Activated CD8-positive, alpha-beta memory T cell treated with anti-CD3 and anti-CD28 coated beads, Interleukin-2, amount 50 U/mL, for 1 hour (primary cell): ENCODE results near the gene FAM219A.

Experiments used
- DNase-seq: peaks from one replicate; pipeline ENCODE4 v3.0.0-alpha.2; 2020; ENCODE audit errors: extremely low read depth

Gene FAM219A, protein sequence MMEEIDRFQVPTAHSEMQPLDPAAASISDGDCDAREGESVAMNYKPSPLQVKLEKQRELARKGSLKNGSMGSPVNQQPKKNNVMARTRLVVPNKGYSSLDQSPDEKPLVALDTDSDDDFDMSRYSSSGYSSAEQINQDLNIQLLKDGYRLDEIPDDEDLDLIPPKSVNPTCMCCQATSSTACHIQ

DNA sequence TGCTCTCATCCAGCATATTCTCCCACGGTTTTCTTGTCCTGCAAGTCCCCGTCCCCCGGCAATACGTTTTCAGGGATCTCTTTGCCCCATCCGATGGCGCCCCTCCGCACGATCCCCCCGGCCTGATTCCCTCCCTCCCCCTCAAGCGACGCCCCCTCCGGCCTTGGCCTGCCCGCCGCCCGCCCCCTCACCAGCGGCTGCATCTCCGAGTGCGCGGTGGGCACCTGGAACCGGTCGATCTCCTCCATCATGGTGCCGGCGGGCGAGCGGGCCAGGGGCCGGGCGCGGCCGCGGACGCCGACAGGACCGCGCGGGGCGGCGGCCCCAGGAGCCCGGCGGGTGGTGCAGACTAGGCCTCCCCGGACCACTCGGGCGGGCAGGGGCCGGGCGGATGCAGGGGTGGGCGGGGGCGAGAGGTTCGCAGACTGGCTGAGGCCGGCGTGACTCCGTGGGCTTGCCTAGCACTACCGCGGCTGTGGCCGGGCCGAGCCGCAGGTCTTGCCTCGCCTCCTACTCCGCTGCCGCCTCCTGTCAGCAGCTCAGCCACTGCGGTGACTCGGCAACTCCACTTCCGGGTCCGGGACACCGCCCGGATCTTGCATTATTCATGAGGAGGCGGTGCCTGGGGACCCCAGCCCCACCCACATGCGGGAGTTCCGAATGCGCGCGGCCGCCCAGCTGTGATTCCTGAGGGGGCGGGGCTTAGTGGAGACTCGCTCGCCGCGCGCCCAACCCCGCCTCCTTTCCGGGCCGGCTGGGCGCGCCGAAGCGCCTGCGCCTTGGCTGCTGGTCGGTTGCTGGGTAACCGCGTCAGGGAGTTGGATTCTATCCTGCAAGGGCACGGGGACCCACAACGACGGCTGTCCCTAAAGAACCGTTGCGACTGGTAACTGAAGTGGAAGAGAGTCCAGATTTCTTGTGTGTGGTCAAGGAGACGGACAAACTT is at the start of gene FAM219A, which contains the start of gene DNAI1:
FAM219A (minus strand) TSS at position 558 of the 946 bp plus-strand sequence; CDS start at position 251, 307 bp downstream.
DNAI1 (plus strand) TSS at position 793 of the 946 bp plus-strand sequence. CDS start 201 bp downstream, outside the sequence.
- DNase-seq = peak; percentile 98

DNA sequence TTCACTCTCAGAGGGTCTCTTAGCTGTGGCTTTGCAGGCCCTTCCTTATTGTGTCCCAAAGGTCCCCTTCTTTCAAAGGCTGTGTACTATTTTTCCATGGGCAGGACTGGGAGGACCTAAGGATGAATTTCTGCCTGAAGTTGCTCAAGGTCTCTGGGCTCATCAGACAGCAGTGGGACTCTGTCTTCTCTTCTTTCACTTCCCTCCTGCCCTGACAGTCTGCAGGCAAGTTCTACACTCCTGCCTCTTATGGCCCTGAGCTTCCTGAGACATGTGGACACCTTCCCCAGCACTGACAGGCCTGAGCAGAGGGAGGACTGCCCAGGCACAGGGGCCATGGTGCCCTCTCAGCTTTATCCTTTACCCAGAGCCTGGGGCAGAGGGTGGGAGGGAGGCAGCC is 49.6 kb upstream of the FAM219A start:
- no peak for DNase-seq

DNA sequence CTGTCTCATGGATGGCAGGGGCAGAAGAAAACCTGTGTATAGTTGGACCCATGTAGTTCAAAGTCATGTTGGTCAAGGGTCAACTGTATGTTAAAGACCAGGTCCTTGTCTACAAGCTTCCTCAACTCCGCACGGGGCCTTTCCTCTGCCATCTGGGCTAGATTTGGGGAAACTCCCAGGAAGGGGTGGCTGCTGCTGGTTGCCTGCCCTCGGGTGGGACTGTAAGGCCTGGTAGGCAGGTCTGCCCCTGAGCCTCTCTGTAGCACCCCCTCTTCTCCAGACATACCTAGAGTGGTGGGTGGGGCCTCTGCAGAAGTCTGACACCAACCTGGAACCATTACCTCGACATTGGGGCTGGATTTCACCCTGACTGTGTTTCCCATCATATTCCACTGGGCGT is 49.2 kb upstream of the FAM219A start:
- DNase-seq = no peak

DNA sequence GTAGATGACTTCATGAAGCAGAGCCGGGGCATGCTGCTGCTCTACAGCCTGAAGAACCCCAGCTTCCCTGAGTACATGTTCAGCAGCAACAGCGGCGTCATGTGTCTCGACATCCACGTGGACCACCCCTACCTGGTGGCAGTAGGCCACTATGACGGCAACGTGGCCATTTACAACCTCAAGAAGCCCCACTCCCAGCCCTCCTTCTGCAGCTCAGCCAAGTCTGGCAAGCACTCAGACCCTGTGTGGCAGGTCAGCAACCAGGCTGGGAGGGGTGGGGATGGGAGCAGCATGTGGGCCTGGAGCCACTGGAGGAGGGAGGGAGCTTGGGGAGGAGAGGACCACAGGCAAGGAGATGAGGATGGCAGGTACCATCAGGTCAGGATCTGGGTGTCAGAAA is 48.3 kb upstream of the FAM219A start:
- no peak for DNase-seq

DNA sequence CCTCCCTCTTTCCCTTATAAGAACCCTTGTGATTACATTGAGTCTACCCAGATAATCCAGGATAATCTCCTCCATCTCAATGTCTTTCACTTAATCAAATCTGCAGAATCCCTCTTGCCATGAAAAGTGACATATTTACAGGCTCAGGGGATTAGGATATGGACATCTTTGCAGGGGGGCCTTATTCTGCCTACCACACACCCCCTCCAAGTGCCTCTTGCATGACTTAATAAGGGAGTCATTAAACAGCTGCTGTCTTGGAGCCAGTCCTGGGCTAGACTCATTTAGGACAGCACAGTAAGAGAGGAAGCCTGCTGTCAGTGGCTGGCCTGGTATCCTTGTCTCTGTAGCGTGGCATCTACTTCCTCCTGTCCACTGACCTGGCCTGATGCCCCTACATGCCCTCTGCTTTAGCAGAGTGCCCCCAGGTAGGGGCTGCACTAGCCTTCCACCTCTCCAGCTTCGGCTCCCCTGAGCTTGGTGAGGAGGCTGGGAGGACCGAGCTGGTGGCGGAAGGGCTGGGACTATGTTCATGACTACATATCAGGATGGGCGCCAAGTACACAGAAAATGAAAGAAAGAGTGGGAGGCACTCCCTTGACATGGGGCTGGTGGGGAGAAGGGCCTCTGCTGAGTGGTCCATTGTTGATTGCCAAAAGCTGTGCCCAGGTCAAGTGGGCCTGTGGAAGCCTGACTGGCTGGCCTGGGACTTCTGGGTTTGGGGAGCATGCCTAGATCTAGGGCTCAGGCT is 47.2 kb upstream of the FAM219A start:
- no peak for DNase-seq

DNA sequence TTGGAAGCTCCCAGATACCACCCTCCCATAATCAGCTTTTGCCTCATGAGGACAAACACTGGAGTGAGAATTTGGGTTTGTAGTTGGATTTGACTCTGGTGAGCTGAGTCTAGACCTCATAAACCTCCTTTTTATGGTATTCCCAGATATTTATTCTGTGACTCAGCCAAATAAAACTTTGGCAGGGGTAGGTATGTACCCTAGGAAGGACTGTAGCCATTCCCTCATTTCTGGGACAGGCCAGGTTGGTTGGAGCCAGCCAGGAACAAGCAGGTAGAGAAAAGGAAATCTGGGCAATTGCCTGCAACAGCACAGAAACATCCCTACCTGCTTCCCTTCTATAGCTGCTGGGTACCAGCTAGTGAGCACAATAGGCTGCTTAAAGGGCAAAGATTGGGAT is 45.0 kb upstream of the FAM219A start:
- no peak for DNase-seq

DNA sequence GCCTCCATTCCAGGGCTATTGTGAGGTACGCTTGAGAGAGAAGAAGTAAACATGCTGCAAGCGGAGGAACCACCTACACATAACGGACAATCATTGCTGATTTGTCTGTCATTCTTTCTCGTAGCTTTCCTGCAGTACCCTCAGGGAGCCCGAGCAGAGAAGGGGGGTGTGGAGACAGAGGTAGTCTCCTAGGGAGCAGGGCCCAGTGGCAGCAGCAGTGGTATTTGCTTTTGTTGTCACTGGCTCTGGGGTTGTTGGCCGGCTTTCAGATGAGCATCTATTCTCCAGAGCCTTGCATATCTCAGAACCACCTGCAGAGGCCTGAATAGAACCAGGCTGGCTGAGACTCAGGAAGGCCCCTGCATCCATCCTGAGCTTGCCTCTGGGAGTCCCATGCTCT is 44.5 kb upstream of the FAM219A start:
- DNase-seq = no peak

DNA sequence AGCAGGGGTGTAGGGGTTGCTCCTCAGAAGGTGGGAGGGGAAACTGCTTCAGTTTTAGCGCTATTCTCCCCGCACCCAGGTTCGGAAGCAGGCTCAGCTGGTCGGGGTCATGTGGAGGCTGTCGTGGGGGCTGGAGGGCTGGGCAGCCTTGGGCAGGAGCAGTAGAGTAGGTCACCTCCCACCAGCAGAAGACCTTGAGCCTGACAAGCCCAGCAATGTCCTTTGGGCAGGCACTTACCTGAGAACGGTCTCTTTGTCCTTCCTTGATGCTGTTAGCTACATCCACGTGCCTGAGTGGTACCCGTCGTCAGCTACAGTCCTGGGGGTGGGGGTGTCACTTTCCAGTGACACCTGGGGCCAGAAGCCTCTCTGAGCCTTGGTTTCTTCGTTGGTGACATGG is 44.1 kb upstream of the FAM219A start:
- no peak for DNase-seq

DNA sequence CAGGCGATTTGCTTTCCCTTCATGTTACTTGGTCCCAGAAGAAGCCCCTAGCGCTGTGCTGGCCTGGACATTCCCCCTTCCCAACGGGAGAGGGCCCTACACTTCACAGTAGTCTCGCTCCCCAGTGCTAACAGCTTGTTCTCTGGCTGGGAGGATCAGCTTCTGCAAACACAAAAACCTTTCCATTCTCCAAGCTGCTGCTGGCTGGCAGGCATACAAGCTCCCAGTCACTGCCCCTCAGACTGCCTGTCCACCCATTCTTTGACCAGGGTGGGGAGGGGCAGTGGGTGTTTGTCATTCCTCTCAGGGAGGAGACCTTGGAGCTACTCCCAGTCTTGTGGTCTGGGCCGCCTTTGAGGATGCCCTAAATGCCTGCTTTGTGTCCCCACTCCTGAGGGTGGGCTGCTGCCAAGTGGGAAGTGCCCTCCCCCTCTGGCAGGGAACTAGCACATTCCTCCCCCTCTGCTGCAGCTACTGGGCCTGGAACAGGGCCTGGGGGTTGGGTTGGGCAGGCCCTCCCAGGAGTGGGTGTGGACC is 43.6 kb upstream of the FAM219A start:
- no peak for DNase-seq

DNA sequence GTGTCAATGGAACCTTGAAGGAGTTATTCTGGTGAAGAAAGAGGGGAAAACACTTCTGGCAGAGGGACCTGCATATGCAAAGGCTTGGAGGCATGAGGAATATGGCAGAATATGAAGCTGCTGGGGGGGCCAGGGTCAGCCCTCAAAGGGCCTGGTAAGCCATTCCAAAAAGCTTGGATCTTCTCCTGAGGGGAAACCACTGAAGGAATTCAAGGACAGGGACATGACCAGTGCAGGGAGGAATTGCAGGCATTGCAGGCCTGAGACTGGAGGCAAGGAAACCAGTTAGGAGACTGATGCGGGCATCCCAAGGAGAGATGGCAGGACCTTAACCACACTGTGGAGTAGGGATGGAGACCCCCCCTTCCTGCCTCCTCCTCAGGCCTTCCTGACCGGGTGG is 43.0 kb upstream of the FAM219A start:
- no peak for DNase-seq

DNA sequence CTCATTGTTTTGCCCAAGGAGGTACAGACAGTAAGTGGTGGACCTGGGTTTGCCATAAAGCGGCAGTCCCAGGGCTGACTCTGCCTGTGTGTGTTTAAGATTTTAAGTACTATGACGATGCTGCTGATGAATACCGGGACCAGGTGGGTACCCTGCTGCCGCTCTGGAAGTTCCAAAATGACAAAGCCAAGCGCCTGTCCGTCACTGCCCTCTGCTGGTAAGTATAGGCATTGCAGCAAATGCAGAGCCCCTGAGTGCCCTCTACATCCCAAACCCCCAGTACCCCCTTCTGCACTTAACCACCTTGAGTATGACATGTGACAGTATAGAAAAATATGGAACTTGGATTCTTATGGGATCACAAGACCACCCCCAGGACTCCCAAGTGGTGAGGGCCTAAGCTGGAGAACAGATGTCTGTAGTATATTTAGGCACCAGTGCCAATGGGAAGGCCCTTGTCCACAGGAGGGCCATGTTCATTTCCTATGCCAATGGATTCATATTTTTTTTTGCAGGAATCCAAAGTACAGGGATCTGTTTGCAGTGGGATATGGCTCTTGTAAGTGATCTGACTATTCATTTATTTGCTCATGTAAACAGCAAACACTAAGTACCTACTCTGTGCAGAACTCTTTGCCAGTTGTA is 42.4 kb upstream of the FAM219A start:
- DNase-seq = peak; percentile 9

DNA sequence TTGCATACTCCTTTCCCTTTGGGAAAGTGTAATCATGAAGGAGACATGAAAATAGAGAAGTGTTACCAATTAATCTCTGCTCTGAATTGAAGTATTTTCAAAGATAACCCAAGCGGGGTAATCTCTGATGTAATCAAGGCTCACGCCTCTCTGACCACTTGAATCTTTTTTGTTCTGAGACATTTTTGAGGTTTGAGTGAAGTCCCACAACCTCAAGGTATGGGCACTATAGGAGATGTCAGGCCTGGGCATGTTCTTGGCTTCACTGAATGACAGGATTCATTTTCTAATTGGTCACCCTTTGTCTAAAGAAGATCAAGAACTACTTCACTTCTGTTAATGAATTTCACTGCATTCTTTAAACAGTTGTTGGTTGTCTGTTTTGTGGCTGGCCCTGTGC is 40.7 kb upstream of the FAM219A start:
- no peak for DNase-seq

DNA sequence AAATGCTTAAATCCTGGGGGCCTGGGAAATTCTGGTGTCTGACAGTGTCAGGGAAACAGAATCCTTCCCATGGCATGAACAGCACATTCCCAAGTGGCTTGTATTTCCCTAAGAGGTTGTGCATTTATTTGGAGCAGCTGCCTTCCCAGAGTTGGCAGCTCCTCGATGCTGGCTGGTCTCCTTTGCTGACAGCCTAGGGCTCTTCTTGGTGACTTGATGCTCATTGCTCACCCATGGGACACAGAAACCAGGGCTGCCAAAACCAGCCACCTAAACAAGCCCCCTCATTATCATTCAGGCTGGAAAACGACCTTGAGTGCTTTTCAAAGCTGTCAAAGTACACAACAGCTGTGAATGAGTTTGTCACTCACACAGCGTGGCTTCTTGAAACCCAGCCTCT is 40.2 kb upstream of the FAM219A start:
- DNase-seq = no peak

DNA sequence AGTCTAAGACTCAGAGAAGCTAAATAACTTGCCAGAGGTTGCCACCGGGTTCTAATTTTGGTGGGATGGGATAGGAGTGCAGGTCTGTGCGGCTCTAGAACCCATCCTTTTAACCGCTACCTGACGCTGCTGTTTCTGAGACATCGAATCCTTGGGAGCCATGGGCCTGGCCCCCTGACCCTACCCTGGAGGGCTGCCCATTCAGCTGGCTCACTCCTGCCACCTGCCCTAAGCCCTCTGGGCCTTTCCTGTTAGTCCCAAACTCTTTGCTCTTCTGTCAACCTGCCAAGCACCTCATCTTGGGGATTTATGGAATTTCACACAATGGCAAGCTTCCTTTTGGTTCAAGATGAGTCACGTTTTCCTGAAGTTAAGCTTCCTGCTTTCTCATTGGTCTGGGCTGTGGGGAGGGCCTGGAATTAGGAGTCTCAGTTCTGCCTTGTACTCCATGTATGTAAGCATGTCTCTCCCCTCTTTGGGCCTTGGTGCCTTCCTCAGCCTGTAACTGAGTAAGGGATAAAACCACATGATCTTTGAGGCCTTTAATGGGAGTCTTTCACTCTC is 37.9 kb upstream of the FAM219A start:
- no peak for DNase-seq

DNA sequence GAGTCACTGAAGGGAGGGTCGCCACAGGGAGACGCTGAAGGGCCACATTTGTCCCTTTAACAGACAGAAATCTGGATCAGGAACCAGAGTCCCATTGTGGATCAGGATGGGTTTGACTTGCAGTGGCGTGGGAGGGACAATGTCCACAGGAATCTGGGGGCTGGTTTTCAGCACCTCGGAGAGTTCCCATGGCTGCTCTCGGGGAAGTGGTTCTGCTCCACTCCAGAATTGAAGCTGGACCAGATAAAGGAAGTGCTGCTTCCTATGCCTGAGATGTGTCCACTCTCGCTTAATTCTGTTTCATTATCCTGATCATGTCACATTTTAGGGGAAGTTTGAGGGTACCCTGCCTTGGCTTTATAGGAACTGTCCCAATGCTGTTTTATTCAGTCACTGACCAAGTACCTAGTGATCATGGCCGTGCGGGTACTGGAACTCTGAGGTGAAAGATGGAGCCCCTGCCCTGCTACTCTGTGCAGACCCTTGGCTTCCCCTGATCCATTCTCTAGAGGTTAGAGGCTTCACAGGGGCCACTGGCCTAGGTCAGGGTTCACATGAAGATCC is 35.7 kb upstream of the FAM219A start:
- DNase-seq = no peak

DNA sequence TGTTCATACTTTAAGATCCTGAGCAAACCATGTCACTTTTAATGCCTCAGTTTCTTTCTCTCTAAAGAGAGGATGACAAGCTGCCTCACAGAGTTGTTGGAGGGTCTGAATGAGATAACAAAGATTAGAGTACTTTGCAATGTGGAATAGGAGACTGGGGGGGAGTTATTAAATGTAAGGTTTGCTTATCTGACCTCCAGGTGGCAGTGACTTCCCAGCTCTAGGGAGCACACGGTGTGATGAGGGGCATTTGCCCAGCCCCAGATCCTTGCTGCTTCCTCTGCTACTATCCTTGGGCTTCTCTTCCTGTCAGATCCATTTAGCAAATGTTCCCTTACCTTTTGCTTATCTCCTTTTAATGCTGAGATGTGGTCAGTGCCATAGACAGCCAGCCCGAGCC is 33.7 kb upstream of the FAM219A start:
- no peak for DNase-seq

DNA sequence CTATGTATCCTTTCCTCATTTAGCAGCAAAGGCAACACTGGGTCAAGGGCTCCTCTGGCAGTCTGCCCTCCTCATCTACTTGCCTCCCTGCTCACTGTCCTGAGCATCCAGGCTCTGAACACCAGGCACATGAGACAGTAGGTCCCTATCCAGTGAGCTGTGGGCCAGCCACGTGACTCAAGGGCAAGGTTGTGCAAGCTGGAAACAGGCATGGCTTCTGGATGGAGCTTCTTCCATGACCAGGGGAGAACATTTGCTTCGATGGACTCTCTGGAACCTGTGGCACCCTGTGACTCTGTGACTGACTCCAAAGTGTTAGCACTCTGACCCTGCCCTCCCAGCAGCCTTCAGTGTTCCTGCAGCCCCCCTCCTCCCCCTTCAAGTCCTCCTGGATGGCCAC is 33.2 kb upstream of the FAM219A start:
- DNase-seq = no peak

DNA sequence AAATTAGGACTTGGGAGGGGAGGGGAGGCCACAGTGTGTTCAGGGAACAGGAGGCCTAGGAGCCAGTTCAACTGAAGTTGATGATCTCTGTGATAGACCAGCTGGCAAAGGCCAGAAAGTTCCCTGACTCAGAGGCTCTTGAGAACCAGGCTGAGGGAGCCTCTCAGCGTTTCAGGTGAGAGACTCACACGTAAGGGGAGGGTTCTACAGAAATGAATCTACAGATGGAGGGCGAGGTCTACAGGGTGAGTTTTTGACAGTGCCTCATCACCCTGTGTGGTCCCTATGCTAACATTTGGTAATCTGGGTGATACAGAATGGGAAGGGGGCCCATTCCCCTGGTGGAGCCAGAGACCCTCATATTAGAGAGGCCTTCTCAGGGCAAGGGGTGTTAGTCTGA is 32.4 kb upstream of the FAM219A start:
- DNase-seq = no peak

DNA sequence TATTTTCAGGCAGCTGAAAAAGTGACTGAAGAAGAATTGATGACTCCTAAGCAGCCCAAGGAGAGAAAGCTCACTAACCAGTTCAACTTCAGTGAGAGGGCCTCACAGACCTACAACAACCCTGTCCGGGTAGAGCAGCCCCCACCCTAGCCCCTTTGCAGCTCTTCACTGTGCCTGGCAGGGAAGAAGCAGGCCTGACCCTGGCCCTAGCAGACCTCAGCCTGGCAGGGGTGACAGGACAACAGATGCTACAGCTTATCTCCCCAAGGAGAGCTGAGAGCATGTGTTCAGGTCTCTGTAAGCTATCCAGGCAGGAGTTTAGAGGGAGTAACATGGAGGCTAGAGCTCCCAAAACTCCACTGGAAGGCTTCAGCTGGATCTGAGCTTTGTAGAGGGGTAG is 32.0 kb upstream of the FAM219A start:
- no peak for DNase-seq

DNA sequence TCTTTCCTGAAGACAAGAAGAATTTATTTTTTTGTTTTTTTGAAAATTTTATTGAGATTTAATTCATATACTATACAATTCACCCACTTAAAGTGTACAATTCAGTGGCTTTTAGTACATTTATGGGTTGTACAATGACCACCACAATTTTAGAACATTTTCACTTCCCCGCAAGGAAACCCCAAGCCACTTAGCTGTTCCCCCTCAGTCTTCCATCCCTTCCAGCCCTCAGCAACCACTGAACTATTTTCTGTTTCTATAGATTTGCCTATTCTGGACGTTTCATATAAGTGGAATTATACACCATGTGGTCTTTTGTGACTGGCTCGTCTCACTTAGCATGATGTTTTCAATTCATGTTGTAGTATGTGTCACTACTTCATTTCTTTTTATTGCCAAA is 28.2 kb upstream of the FAM219A start:
- no peak for DNase-seq

DNA sequence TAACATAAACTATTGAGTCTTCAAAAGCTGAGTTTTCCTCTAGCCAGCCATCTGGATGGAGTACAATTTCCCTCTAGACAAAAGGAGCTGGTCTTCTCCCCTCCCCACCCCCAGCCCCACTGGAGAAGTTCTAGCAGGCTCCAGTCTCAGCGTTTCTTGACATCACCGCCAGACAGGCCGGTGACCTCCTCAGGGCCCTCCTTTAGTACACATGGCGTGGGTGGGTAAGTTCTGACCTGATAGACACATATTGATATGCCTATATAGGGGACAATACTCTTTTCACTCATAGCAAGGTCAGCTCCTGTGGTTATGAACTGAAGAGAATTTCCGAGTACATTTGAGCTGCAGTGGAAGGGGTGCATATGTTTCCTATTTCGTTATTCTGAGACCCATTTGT is 27.5 kb upstream of the FAM219A start:
- no peak for DNase-seq
